Measurements from ENCODE around the gene BRD3. TPM values are rescaled to one million over a fixed set of nuclear protein-coding genes. Genes with fewer than 3 reads are reported as not detected.

BRD3 gene
- total and polyA plus RNA-seq, 2 donors from 2014 or later, result 7.7 to 46.2 TPM

DNA sequence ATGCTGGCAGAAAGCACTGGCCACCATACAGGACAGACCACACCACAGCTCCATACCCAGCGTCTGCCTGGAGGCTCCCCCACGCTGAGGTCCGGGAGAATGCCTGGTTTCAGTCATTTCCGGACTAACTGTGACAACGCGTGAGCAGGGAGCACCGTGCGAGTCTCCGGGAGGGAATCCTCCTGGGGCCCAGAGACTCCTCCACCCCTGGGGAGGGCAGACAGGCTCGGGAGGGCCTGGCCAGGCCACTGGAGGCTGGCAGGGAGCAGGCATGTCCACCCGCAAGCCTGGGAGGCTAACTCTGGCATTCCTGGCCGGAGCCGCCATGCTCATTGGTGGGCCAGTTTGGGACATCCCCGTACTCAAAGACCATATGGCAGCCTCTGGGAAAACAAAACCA, 36.0 kb downstream of the BRD3 start:
- peak in 1 of 5 donors; percentile 73 for DNase-seq
- TF ChIP-seq, protein P1, sequence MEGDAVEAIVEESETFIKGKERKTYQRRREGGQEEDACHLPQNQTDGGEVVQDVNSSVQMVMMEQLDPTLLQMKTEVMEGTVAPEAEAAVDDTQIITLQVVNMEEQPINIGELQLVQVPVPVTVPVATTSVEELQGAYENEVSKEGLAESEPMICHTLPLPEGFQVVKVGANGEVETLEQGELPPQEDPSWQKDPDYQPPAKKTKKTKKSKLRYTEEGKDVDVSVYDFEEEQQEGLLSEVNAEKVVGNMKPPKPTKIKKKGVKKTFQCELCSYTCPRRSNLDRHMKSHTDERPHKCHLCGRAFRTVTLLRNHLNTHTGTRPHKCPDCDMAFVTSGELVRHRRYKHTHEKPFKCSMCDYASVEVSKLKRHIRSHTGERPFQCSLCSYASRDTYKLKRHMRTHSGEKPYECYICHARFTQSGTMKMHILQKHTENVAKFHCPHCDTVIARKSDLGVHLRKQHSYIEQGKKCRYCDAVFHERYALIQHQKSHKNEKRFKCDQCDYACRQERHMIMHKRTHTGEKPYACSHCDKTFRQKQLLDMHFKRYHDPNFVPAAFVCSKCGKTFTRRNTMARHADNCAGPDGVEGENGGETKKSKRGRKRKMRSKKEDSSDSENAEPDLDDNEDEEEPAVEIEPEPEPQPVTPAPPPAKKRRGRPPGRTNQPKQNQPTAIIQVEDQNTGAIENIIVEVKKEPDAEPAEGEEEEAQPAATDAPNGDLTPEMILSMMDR (IDR thresholded peaks at IDR 0.05; ENCODE audit: borderline replicate concordance, extremely low read depth, insufficient read depth), result no peak
- H3K4me3 ChIP-seq (ENCODE audit: low read length in 3 of 3), result no peak overlapping the region
- H3K9ac ChIP-seq (ENCODE audit: low read length in 3 of 3), result no peak overlapping the region
- H3K9me3 ChIP-seq (ENCODE audit: control insufficient read depth in 2 of 3, insufficient read depth in 1 of 3, low read length in 3 of 3), result no peaks in the 10 kb centered on the region
- FAIRE-seq, result no peak
- no peaks in the 10 kb centered on the region for H3K4me1 ChIP-seq (ENCODE audit: control insufficient read depth in 2 of 3, insufficient read depth in 2 of 3, low read depth in 1 of 3, low read length in 3 of 3)
- H3K27ac ChIP-seq (ENCODE audit: low read depth in 2 of 2, low read length in 2 of 2), result no peak overlapping the region
- peaks cover 3 to 30% (median 20%) of the 10 kb centered on the region in 3 donors for H3K36me3 ChIP-seq (ENCODE audit: control insufficient read depth in 2 of 3, insufficient read depth in 3 of 3, low read length in 3 of 3)
- H3K27me3 ChIP-seq (ENCODE audit: control insufficient read depth, insufficient read depth, low read length), result no peaks in the 10 kb centered on the region
- intact Hi-C loops (cut with DNase I), result no loop called here

DNA sequence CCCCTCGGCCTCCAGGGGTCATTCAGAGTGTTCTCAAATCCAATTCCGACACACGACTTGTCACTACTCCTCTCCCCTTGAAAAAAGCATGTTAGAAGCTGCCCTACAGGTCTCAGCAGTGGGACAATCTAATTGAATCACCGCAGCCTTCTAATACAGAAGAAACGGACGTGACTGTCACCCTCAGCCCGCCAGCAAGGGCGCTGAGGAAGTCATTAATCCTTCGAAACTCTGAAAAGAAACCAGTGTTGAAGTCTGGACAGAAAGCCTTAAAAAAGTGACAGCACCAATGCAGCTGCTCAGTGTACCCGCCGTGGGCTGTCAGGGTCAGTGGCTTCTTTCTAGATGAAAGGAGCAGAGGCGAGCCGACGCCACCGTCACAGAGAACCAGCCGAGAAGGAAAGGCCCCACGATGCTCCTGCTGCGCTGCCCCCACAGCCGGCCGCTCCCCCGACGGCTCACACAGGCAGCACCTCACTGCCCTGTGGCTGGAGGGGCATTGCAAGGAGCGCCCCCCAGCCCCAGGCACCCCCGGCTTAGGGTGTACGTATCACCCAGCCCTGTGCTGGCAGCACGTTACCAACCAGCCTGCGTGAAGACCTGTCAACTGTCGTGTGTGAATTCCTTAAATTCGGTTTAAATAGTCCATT, 36.9 kb downstream of the BRD3 start:
- Histone ChIP-seq H3K27ac (ENCODE audit: low read depth in 2 of 2, low read length in 2 of 2) (no peak overlapping the region), H3K4me3 (ENCODE audit: low read length in 3 of 3) (no peak overlapping the region), H3K4me1 (ENCODE audit: control insufficient read depth in 2 of 3, insufficient read depth in 2 of 3, low read depth in 1 of 3, low read length in 3 of 3) (peaks cover 0 to 4% (median 0%) of the 10 kb centered on the region in 3 donors), H3K27me3 (ENCODE audit: control insufficient read depth, insufficient read depth, low read length) (no peaks in the 10 kb centered on the region), H3K36me3 (ENCODE audit: control insufficient read depth in 2 of 3, insufficient read depth in 3 of 3, low read length in 3 of 3) (peaks cover 3 to 25% (median 20%) of the 10 kb centered on the region in 3 donors), H3K9ac (ENCODE audit: low read length in 3 of 3) (no peak overlapping the region), H3K9me3 (ENCODE audit: control insufficient read depth in 2 of 3, insufficient read depth in 1 of 3, low read length in 3 of 3) (no peaks in the 10 kb centered on the region)
- peak in 3 of 5 donors; percentile 33 to 72 (median 43) for DNase-seq
- no peak for FAIRE-seq
- intact Hi-C loops (cut with DNase I), result no loop called here
- TF ChIP-seq, protein P1 (IDR thresholded peaks at IDR 0.05; ENCODE audit: borderline replicate concordance, extremely low read depth, insufficient read depth), result no peak

DNA sequence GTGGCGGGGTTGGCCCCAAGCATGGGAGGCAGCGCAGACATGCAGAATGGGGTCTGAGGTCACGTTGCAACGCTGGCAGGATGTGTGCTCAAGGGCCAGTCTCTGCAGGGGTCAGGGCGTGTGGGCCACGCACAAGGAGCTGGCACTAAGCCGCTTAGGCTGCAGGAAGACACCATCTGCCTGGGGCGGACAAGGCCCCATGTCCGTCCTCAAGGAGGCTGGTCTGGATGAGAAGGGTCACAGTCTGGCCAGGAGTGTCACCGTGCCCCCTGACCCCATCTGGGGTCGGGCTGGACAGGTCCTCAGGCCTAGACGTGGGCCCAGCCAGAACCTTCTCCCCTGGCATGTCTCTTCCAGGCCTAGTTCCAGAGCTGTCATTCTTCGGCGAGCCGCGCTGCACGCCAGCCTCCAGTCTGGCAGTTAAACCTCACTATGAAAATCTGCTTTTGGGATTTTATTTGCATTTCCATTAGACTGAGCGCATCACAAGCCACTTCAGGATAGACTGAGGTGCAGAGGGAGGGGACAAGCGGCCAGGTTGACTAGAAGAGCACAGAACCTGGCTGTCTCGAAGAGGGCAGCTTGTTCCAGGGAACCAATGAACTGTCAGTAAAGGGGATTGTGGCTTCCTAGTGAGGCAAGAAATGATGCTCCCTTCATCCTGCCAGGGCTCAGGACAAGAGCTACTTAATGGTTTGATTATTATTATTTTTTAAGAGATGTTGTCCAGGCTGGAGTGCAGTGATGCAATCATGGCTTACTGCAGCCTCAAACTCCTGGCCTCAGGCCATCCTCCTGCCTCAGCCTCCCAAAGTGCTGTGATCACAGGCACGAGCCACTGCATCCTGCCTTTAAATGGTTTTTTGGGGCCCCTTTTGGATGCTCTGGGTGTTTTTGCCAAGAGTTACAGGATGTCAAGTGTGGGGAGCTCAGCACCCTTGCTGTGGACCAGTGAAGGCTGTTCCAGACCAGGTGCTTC, 38.3 kb downstream of the BRD3 start:
- DNase-seq, result peak in 1 of 5 donors; percentile 70
- FAIRE-seq, result no peak
- Histone ChIP-seq H3K27ac (ENCODE audit: low read depth in 2 of 2, low read length in 2 of 2) (no peak overlapping the region), H3K9ac (ENCODE audit: low read length in 3 of 3) (no peak overlapping the region), H3K4me3 (ENCODE audit: low read length in 3 of 3) (no peak overlapping the region), H3K36me3 (ENCODE audit: control insufficient read depth in 2 of 3, insufficient read depth in 3 of 3, low read length in 3 of 3) (peaks cover 3 to 18% (median 11%) of the 10 kb centered on the region in 3 donors), H3K4me1 (ENCODE audit: control insufficient read depth in 2 of 3, insufficient read depth in 2 of 3, low read depth in 1 of 3, low read length in 3 of 3) (peaks cover 0 to 4% (median 0%) of the 10 kb centered on the region in 3 donors), H3K27me3 (ENCODE audit: control insufficient read depth, insufficient read depth, low read length) (no peaks in the 10 kb centered on the region), H3K9me3 (ENCODE audit: control insufficient read depth in 2 of 3, insufficient read depth in 1 of 3, low read length in 3 of 3) (no peaks in the 10 kb centered on the region)
- intact Hi-C loops (cut with DNase I), result no loop called here
- TF ChIP-seq, protein P1 (IDR thresholded peaks at IDR 0.05; ENCODE audit: borderline replicate concordance, extremely low read depth, insufficient read depth), result no peak
